BLaER1 (cell line): ENCODE data around the gene ODF4.
A peak's percentile ranks its signal among the peaks of the same experiment; 100 is the strongest.
"Not testable (repeated sequence)": the region's sequence is repeated elsewhere in the genome, so short reads cannot be mapped to it uniquely, and the experiment has no call there.

Experiments
- H3K27ac ChIP-seq: shearing (Covaris generic); formaldehyde crosslinking; 2 replicates; pipeline ENCODE4 v1.8.1; 2022
- H3K27me3 ChIP-seq: shearing (Covaris generic); formaldehyde crosslinking; 2 replicates; pipeline ENCODE4 v1.8.1; 2022
- H3K36me3 ChIP-seq: shearing (Covaris generic); formaldehyde crosslinking; 2 replicates; pipeline ENCODE4 v1.8.1; 2022
- H3K4me1 ChIP-seq: shearing (Covaris generic); formaldehyde crosslinking; 2 replicates; pipeline ENCODE4 v1.8.1; 2022
- H3K4me2 ChIP-seq: shearing (Covaris generic); formaldehyde crosslinking; 2 replicates; pipeline ENCODE4 v1.8.1; 2022
- H3K4me3 ChIP-seq: shearing (Covaris generic); formaldehyde crosslinking; 2 replicates; pipeline ENCODE4 v1.8.1; 2022
- H3K9ac ChIP-seq: shearing (Covaris generic); formaldehyde crosslinking; 2 replicates; pipeline ENCODE4 v1.8.1; 2022
- H3K9me3 ChIP-seq: shearing (Covaris generic); formaldehyde crosslinking; 2 replicates; pipeline ENCODE4 v1.8.1; 2022
- H4K20me1 ChIP-seq: shearing (Covaris generic); formaldehyde crosslinking; 2 replicates; pipeline ENCODE4 v1.8.1; 2022
- Cebpa-rat ChIP-seq: shearing (Covaris generic); IDR thresholded peaks from 2 replicates; pipeline ENCODE4 v1.8.1; 2022

The ODF4 gene

GRCh38 chr17:8362651-8363332 is 23.2 kb downstream of the ODF4 start:
- Histone ChIP-seq H4K20me1 (no peaks in the 10 kb centered on the region), H3K4me1 (peaks cover 20% of the 10 kb centered on the region), H3K36me3 (peaks cover 18% of the 10 kb centered on the region; the same call in 1 of the 2 replicates), H3K4me3 (no peak overlapping the region), H3K4me2 (no peak overlapping the region), H3K9me3 (no peaks in the 10 kb centered on the region), H3K9ac (no peak overlapping the region), H3K27me3 (no peaks in the 10 kb centered on the region), H3K27ac (no peak overlapping the region)
- TF ChIP-seq Cebpa-rat: no peak

GRCh38 chr17:8365143-8365542 is 25.5 kb downstream of the ODF4 start:
- Histone ChIP-seq H3K27ac (no peak overlapping the region), H3K9ac (no peak overlapping the region), H4K20me1 (no peaks in the 10 kb centered on the region), H3K4me2 (no peak overlapping the region), H3K36me3 (peaks cover 40% of the 10 kb centered on the region), H3K9me3 (no peaks in the 10 kb centered on the region), H3K4me3 (no peak overlapping the region), H3K4me1 (peaks cover 10% of the 10 kb centered on the region), H3K27me3 (no peaks in the 10 kb centered on the region)
- no peak for TF ChIP-seq Cebpa-rat

- H3K27ac ChIP-seq: no peak overlapping the region
- no peaks in the 10 kb centered on the region for H3K4me1 ChIP-seq
- H3K4me3 ChIP-seq: no peak overlapping the region
- H3K9ac ChIP-seq: no peak overlapping the region
- no peak overlapping the region for H3K4me2 ChIP-seq
- no peak for TF ChIP-seq Cebpa-rat
- H4K20me1 ChIP-seq: no peaks in the 10 kb centered on the region
- H3K27me3 ChIP-seq: no peaks in the 10 kb centered on the region
- no peaks in the 10 kb centered on the region for H3K9me3 ChIP-seq
- H3K36me3 ChIP-seq: peaks cover 48% of the 10 kb centered on the region
Observed at GRCh38 chr17:8366231-8366630, 26.6 kb downstream of the ODF4 start.

- TF ChIP-seq Cebpa-rat: no peak
- Histone ChIP-seq H4K20me1 (no peaks in the 10 kb centered on the region), H3K9me3 (no peaks in the 10 kb centered on the region), H3K4me2 (no peak overlapping the region), H3K4me3 (no peak overlapping the region), H3K36me3 (peaks cover 51% of the 10 kb centered on the region), H3K27ac (no peak overlapping the region), H3K27me3 (no peaks in the 10 kb centered on the region), H3K4me1 (no peaks in the 10 kb centered on the region), H3K9ac (no peak overlapping the region)
Observed at GRCh38 chr17:8368193-8368592, 28.6 kb downstream of the ODF4 start.

GRCh38 chr17:8369944-8370343 is 30.3 kb downstream of the ODF4 start:
- no peak overlapping the region for H3K4me3 ChIP-seq
- no peak overlapping the region for H3K4me2 ChIP-seq
- no peaks in the 10 kb centered on the region for H3K9me3 ChIP-seq
- H3K36me3 ChIP-seq: peaks cover 43% of the 10 kb centered on the region
- no peak overlapping the region for H3K9ac ChIP-seq
- H4K20me1 ChIP-seq: no peaks in the 10 kb centered on the region
- H3K27ac ChIP-seq: no peak overlapping the region
- no peak for TF ChIP-seq Cebpa-rat
- peaks cover under 1% of the 10 kb centered on the region; the same call in 1 of the 2 replicates for H3K4me1 ChIP-seq
- no peaks in the 10 kb centered on the region for H3K27me3 ChIP-seq

- Histone ChIP-seq H4K20me1 (peaks cover 2% of the 10 kb centered on the region), H3K4me2 (no peak overlapping the region), H3K4me1 (peaks cover 13% of the 10 kb centered on the region), H3K27me3 (no peaks in the 10 kb centered on the region), H3K36me3 (peaks cover 36% of the 10 kb centered on the region), H3K27ac (no peak overlapping the region), H3K9me3 (no peaks in the 10 kb centered on the region), H3K4me3 (no peak overlapping the region), H3K9ac (no peak overlapping the region)
- no peak for TF ChIP-seq Cebpa-rat
Observed at GRCh38 chr17:8371786-8372185, 32.1 kb downstream of the ODF4 start.

- no peak overlapping the region for H3K27ac ChIP-seq
- peaks cover 43% of the 10 kb centered on the region for H3K36me3 ChIP-seq
- no peak for TF ChIP-seq Cebpa-rat
- no peaks in the 10 kb centered on the region for H3K9me3 ChIP-seq
- no peak overlapping the region for H3K9ac ChIP-seq
- no peak overlapping the region for H3K4me3 ChIP-seq
- H4K20me1 ChIP-seq: peaks cover 8% of the 10 kb centered on the region
- H3K4me2 ChIP-seq: no peak overlapping the region
- peaks cover 19% of the 10 kb centered on the region for H3K4me1 ChIP-seq
- H3K27me3 ChIP-seq: no peaks in the 10 kb centered on the region
Observed at GRCh38 chr17:8372422-8372821, 32.8 kb downstream of the ODF4 start.

GRCh38 chr17:8373856-8374255 is 34.2 kb downstream of the ODF4 start:
- not testable (repeated sequence) for H3K4me2 ChIP-seq, H3K9ac ChIP-seq, H3K27ac ChIP-seq, H3K9me3 ChIP-seq, H3K27me3 ChIP-seq, H3K4me3 ChIP-seq
- Histone ChIP-seq H4K20me1 (peaks cover 22% of the 10 kb centered on the region), H3K36me3 (peaks cover 48% of the 10 kb centered on the region), H3K4me1 (peaks cover 33% of the 10 kb centered on the region)

GRCh38 chr17:8375738-8376259 is 36.2 kb downstream of the ODF4 start:
- H3K36me3 ChIP-seq: peaks cover 51% of the 10 kb centered on the region
- H3K27ac ChIP-seq: peak overlapping the region; percentile 89
- peak overlapping the region; percentile 86 for H3K4me3 ChIP-seq
- no peaks in the 10 kb centered on the region for H3K9me3 ChIP-seq
- no peak for TF ChIP-seq Cebpa-rat
- H3K4me2 ChIP-seq: peak overlapping the region; percentile 96
- H3K27me3 ChIP-seq: no peaks in the 10 kb centered on the region
- peaks cover 52% of the 10 kb centered on the region for H3K4me1 ChIP-seq
- peak overlapping the region; percentile 95 for H3K9ac ChIP-seq
- H4K20me1 ChIP-seq: peaks cover 42% of the 10 kb centered on the region

- TF ChIP-seq Cebpa-rat: no peak
- Histone ChIP-seq H3K4me1 (peaks cover 59% of the 10 kb centered on the region), H3K27me3 (no peaks in the 10 kb centered on the region), H3K36me3 (peaks cover 51% of the 10 kb centered on the region), H3K4me2 (peak within 1 kb of the TSS; percentile 96), H3K9ac (peak within 1 kb of the TSS; percentile 95), H3K9me3 (no peaks in the 10 kb centered on the region), H4K20me1 (peaks cover 48% of the 10 kb centered on the region), H3K4me3 (peak within 1 kb of the TSS; percentile 86), H3K27ac (peak within 1 kb of the TSS; percentile 89)
Observed at GRCh38 chr17:8376271-8377067, 36.8 kb downstream of the ODF4 start, which contains the start of gene KRABD2. KRABD2 (minus strand) TSS chr17:8376704.
